Measurements from ENCODE around the gene NLRC3. TPM values are rescaled to one million over a fixed set of nuclear protein-coding genes. Genes with fewer than 3 reads are reported as not detected.

Gene NLRC3
- total RNA-seq, 1 donor from 2014 or later: not detected

GRCh38 chr16:3582276-3583165, 5.3 kb upstream of the NLRC3 start:
- Mint-ChIP-seq H3K4me3 (no peak overlapping the region), H3K4me1 (peaks cover 13% of the 10 kb centered on the region)
- no peak for TF ChIP-seq CTCF (conservative IDR thresholded peaks at IDR 0.05)

GRCh38 chr16:3581392-3581791, 4.2 kb upstream of the NLRC3 start:
- H3K4me3 Mint-ChIP-seq: no peak overlapping the region
- no peaks in the 10 kb centered on the region for H3K36me3 Mint-ChIP-seq (ENCODE audit: low read depth)
- H3K9me3 Mint-ChIP-seq: no peaks in the 10 kb centered on the region
- no peak for TF ChIP-seq CTCF (conservative IDR thresholded peaks at IDR 0.05)
- H3K27ac Mint-ChIP-seq (ENCODE audit: unreplicated experiment): peak overlapping the region; percentile 78
- no peaks in the 10 kb centered on the region for H3K27me3 Mint-ChIP-seq (ENCODE audit: low read depth)
- no peak for DNase-seq (ENCODE audit: low read depth, low spot score)
- H3K4me1 Mint-ChIP-seq: peaks cover 13% of the 10 kb centered on the region

More at GRCh38 chr16:3582276-3583165, 5.3 kb upstream of the NLRC3 start:
- DNase-seq (ENCODE audit: low read depth, low spot score): no peak
- no peaks in the 10 kb centered on the region for H3K27me3 Mint-ChIP-seq (ENCODE audit: low read depth)
- no peak overlapping the region for H3K27ac Mint-ChIP-seq (ENCODE audit: unreplicated experiment)
- H3K36me3 Mint-ChIP-seq (ENCODE audit: low read depth): no peaks in the 10 kb centered on the region
- H3K9me3 Mint-ChIP-seq: no peaks in the 10 kb centered on the region

- H3K36me3 Mint-ChIP-seq (ENCODE audit: low read depth): no peaks in the 10 kb centered on the region
- H3K4me3 Mint-ChIP-seq: peak overlapping the region; percentile 31
- H3K27ac Mint-ChIP-seq (ENCODE audit: unreplicated experiment): peak overlapping the region; percentile 43
- no peaks in the 10 kb centered on the region for H3K9me3 Mint-ChIP-seq
- H3K27me3 Mint-ChIP-seq (ENCODE audit: low read depth): no peaks in the 10 kb centered on the region
- DNase-seq (ENCODE audit: low read depth, low spot score): no peak
- H3K4me1 Mint-ChIP-seq: peaks cover 13% of the 10 kb centered on the region
- TF ChIP-seq CTCF (conservative IDR thresholded peaks at IDR 0.05): no peak
Observed at GRCh38 chr16:3580686-3581085, 3.5 kb upstream of the NLRC3 start.

- peaks cover 13% of the 10 kb centered on the region for H3K4me1 Mint-ChIP-seq
- H3K27me3 Mint-ChIP-seq (ENCODE audit: low read depth): no peaks in the 10 kb centered on the region
- peak overlapping the region; percentile 43 for H3K27ac Mint-ChIP-seq (ENCODE audit: unreplicated experiment)
- H3K9me3 Mint-ChIP-seq: no peaks in the 10 kb centered on the region
- no peak for DNase-seq (ENCODE audit: low read depth, low spot score)
- TF ChIP-seq CTCF (conservative IDR thresholded peaks at IDR 0.05): no peak
- H3K4me3 Mint-ChIP-seq: peak overlapping the region; percentile 31
- H3K36me3 Mint-ChIP-seq (ENCODE audit: low read depth): no peaks in the 10 kb centered on the region
Observed at GRCh38 chr16:3580251-3580651, 3.0 kb upstream of the NLRC3 start.

GRCh38 chr16:3579776-3580175, 2.6 kb upstream of the NLRC3 start:
- peak overlapping the region; percentile 84 for H3K27ac Mint-ChIP-seq (ENCODE audit: unreplicated experiment)
- H3K27me3 Mint-ChIP-seq (ENCODE audit: low read depth): no peaks in the 10 kb centered on the region
- DNase-seq (ENCODE audit: low read depth, low spot score): no peak

More at GRCh38 chr16:3579776-3580175, 2.6 kb upstream of the NLRC3 start:
- no peaks in the 10 kb centered on the region for H3K36me3 Mint-ChIP-seq (ENCODE audit: low read depth)
- no peaks in the 10 kb centered on the region for H3K9me3 Mint-ChIP-seq
- H3K4me3 Mint-ChIP-seq: peak overlapping the region; percentile 31
- H3K4me1 Mint-ChIP-seq: peaks cover 13% of the 10 kb centered on the region
- TF ChIP-seq CTCF (conservative IDR thresholded peaks at IDR 0.05): no peak

Measured in neural crest cell (in vitro differentiated cells).